Omental fat pad (tissue), 4 donors: Measurements from ENCODE around the gene PLD1. TPM values are rescaled to one million over a fixed set of nuclear protein-coding genes. Genes with fewer than 3 reads are reported as not detected.

Experiments used
- ATAC-seq: fragments of 150-250 bp; one replicate; pipeline ENCODE4 v1.9.1; 2016; ENCODE audit warnings: mild to moderate bottlenecking, moderate library complexity; ENCODE audit not compliant: low FRiP score
- DNase-seq: peaks from one replicate; pipeline ENCODE4 v3.0.0-alpha.2; 2019; ENCODE audit warnings: low spot score
- total RNA-seq, 4 donors: library from RNA; depleted of rRNA; stranded (reverse); fragments of >200 nt; gene quantifications; one replicate each; pipeline ENCODE4 v1.1.0, GENCODE V29; 2016
- TF ChIP-seq, protein P1 (sequence below), 3 donors: fragments of 450-650 bp; IDR thresholded peaks; one replicate each; pipeline ENCODE4 v1.5.1; 2016 to 2017; ENCODE audit warnings: antibody characterized with exemption in 3 of 3, mild to moderate bottlenecking in 3 of 3, moderate library complexity in 2 of 3

The PLD1 gene
- total RNA-seq, 4 donors from 2014 or later: 9.7 to 73.3 (median 33.2) TPM

DNA sequence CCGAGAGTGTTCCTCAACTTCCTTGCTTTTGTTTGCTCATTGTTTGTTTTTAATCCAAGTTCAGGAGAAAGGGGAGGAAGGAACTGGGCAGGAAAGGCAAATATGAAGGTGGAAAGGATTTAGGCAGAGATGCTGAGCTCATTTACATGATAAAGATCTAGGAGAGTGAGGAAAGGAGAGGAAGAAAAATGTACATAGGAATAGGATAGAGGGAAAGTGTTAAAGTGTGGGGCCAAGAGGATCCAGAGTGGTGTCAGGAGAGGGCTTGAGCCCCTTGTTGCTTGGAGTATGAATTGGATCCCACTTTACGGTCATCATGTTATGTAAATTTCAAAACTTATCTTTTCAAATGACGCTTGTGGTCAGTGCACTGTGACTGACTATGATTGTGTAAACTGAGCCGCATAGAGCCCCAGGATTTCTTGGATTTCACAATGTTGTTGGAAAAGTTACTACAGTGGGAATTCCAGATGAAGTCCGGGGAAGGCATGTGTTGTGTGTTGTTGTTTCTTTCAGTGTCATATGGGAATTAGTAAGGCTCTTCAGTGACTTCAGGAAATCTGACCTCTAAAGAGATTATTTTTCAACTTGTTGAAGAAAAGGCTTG lies 15.0 kb upstream of the PLD1 start:
- TF ChIP-seq, protein P1, sequence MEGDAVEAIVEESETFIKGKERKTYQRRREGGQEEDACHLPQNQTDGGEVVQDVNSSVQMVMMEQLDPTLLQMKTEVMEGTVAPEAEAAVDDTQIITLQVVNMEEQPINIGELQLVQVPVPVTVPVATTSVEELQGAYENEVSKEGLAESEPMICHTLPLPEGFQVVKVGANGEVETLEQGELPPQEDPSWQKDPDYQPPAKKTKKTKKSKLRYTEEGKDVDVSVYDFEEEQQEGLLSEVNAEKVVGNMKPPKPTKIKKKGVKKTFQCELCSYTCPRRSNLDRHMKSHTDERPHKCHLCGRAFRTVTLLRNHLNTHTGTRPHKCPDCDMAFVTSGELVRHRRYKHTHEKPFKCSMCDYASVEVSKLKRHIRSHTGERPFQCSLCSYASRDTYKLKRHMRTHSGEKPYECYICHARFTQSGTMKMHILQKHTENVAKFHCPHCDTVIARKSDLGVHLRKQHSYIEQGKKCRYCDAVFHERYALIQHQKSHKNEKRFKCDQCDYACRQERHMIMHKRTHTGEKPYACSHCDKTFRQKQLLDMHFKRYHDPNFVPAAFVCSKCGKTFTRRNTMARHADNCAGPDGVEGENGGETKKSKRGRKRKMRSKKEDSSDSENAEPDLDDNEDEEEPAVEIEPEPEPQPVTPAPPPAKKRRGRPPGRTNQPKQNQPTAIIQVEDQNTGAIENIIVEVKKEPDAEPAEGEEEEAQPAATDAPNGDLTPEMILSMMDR (IDR thresholded peaks at IDR 0.05): no peak
- DNase-seq: no peak
- peak; percentile 41 for ATAC-seq

DNA sequence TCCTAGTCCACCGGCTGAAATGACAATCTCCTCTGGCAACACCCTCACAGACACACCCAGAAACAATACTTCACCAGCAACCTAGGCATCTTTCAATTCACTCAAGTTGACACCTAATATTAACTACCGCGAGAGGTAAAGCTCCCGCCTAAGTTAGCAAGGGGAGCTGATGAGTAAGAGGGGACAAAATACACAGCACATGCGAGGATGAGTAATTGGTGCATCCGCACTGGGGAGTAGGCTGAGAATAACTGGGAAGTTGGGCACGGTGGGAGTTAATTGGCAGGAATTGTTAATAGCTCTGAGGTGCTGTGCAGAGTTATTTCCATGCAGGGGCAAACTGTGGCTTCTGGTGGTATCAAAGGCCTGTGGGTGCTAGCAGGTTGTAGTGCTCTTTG lies 14.5 kb upstream of the PLD1 start:
- ATAC-seq (no peak), DNase-seq (no peak)
- TF ChIP-seq, protein P1 (IDR thresholded peaks at IDR 0.05): no peak

DNA sequence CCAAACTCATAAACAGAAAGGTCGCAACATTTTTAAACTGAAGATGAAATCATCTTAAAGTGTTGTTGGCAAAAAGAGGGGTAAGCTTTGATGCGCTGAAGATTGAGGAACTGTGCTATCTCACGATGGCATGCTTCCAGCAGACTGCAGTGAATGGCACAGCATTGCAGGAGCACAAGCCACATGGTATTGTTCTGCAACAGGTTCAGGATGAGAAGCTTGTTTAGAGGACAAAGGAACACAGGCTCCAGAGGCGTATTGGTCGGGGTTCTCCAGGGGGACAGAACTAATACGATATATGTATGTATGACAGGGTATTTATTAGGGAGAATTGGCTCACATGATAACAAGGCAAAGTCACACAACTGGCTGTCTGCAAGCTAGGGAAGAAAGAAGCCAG lies 13.8 kb upstream of the PLD1 start:
- ATAC-seq (no peak), DNase-seq (no peak)
- TF ChIP-seq, protein P1 (IDR thresholded peaks at IDR 0.05): no peak

DNA sequence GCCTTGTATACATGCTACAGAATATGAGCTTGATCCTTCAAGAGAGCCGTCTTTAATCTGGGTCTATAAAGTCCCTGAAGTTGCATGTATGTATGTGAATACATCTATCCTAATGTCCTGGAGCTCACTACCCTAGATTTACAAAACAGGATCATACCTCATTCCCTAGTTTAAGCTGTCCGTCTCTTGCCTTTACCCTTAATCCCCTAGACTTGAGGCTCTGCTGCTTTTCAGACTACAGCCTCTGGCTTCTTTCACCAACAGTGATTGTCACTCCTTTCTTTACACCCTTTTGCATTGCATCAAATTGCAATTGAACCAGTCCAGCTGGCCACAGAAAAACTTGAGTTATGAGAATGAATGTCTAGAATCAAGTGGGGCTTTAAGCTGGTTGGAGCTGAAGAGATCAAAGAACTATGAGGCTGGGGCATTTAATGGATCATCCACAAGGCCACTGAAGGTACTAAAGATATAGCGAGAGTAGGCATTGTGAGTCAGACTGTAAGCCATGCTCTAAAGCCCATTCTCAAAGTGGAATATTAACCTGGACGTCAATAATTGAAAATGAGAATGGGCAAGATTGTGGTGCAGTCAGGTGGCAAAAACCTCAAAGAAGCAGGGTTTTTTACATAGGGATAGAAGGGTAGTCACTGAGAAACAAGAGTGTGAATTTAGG lies 12.3 kb upstream of the PLD1 start:
- TF ChIP-seq, protein P1 (IDR thresholded peaks at IDR 0.05): no peak
- DNase-seq (no peak), ATAC-seq (no peak)

DNA sequence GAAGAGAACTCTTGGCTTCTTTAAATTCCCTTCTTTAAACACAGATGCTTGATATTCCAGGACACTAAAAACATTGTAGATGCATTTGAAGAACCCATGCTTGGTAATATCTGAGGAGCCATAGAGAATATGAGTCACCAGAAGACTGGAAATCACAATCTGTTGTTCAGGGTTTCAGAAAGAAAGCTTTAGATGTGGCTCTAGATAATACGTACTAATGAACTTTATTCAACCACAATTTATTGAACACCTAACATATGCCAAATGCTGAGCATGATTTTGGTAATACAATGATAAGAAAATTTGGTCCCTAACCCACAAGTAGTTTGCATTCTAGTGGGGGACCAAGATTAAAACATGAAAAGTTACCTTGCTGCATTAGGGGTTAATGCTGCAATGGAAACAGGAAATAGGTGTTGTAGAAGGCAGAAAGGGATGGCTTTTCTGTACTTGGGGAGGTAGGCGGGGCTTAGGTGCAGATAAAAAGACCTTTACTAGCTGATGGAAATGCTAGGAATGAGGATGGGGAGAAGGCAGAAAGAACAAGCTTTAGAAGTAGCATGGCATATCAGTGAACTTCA lies 11.6 kb upstream of the PLD1 start:
- DNase-seq: no peak
- ATAC-seq: no peak
- TF ChIP-seq, protein P1 (IDR thresholded peaks at IDR 0.05): no peak

DNA sequence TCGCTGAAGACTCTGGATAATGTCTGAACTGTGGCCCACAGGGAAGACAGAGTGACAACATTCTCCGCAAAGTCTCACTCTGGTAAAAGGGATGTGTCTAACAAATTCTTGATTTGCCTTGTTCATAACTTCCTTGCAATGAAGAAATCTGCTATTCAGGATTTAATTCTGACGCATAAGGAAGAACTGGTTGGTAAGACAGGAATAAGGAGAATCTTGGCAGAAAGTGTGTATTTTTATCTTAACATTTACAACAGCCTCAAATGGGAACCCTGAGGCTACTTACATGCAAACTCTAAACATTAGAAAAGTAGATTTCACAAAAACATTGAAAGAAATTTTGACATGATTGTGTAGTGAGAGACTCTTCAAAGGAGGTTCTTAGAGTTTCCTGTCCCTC lies 10.8 kb upstream of the PLD1 start:
- TF ChIP-seq, protein P1 (IDR thresholded peaks at IDR 0.05): no peak
- DNase-seq (no peak), ATAC-seq (peak; percentile 58)
